DND-41 (cell line): ENCODE data around the gene SREK1IP1.

Experiments
- EZH2 ChIP-seq: IDR thresholded peaks from 3 replicates; pipeline ENCODE4 v1.6.1; 2012; ENCODE audit warnings: borderline replicate concordance, low read depth, mild to moderate bottlenecking, moderate library complexity, low read length, inconsistent platforms; ENCODE audit not compliant: severe bottlenecking
- TF ChIP-seq, protein P1 (sequence below): IDR thresholded peaks from 2 replicates; pipeline ENCODE4 v1.5.1; 2012; ENCODE audit warnings: borderline replicate concordance, low read length, moderate library complexity, mild to moderate bottlenecking; ENCODE audit not compliant: poor library complexity, severe bottlenecking; ENCODE audit errors: extremely low read depth

GRCh38 chr5:64786372-64786771 is 17.9 kb upstream of the SREK1IP1 start:
- TF ChIP-seq, protein P1, sequence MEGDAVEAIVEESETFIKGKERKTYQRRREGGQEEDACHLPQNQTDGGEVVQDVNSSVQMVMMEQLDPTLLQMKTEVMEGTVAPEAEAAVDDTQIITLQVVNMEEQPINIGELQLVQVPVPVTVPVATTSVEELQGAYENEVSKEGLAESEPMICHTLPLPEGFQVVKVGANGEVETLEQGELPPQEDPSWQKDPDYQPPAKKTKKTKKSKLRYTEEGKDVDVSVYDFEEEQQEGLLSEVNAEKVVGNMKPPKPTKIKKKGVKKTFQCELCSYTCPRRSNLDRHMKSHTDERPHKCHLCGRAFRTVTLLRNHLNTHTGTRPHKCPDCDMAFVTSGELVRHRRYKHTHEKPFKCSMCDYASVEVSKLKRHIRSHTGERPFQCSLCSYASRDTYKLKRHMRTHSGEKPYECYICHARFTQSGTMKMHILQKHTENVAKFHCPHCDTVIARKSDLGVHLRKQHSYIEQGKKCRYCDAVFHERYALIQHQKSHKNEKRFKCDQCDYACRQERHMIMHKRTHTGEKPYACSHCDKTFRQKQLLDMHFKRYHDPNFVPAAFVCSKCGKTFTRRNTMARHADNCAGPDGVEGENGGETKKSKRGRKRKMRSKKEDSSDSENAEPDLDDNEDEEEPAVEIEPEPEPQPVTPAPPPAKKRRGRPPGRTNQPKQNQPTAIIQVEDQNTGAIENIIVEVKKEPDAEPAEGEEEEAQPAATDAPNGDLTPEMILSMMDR: no peak
- TF ChIP-seq EZH2: no peak
